ENCODE results near the gene TAF11L14.

The TAF11L14 gene

GRCh38 chr5:17679597-17680203 lies 45.4 kb downstream of the TAF11L14 start:
- no peak for DNase-seq (ENCODE audit: low read depth in 3 of 3)

GRCh38 chr5:17680737-17681136 lies 46.5 kb downstream of the TAF11L14 start:
- no peak for DNase-seq (ENCODE audit: low read depth in 3 of 3)

All from stimulated activated CD4-positive, alpha-beta T cell treated with anti-CD3 and anti-CD28 coated beads, TNF-alpha, amount 100 ng/mL, for 4 hours (primary cell).